Cardiac fibroblast (primary cell): ENCODE results near the gene KIF26A.

ENCODE experiments used
- DNase-seq, 2 donors: peaks; one replicate each; pipeline versions ENCODE4 v3.0.0 to v3.0.0-alpha.2; 2010; ENCODE audit warnings: low read depth in 2 of 2
- H3K4me3 ChIP-seq, 2 donors: replicated peaks in 1 of 2; 1 replicate in 1 of 2; 2 replicates in 1 of 2; pipeline ENCODE4 v1.5.1; 2011; ENCODE audit warnings: low read depth in 2 of 2, low read length in 2 of 2, mild to moderate bottlenecking in 2 of 2, moderate library complexity in 1 of 2
- CTCF ChIP-seq: IDR thresholded peaks from one replicate; pipeline ENCODE4 v1.5.1; 2011; ENCODE audit warnings: low read depth, mild to moderate bottlenecking, low read length, inconsistent platforms

The KIF26A gene

DNA sequence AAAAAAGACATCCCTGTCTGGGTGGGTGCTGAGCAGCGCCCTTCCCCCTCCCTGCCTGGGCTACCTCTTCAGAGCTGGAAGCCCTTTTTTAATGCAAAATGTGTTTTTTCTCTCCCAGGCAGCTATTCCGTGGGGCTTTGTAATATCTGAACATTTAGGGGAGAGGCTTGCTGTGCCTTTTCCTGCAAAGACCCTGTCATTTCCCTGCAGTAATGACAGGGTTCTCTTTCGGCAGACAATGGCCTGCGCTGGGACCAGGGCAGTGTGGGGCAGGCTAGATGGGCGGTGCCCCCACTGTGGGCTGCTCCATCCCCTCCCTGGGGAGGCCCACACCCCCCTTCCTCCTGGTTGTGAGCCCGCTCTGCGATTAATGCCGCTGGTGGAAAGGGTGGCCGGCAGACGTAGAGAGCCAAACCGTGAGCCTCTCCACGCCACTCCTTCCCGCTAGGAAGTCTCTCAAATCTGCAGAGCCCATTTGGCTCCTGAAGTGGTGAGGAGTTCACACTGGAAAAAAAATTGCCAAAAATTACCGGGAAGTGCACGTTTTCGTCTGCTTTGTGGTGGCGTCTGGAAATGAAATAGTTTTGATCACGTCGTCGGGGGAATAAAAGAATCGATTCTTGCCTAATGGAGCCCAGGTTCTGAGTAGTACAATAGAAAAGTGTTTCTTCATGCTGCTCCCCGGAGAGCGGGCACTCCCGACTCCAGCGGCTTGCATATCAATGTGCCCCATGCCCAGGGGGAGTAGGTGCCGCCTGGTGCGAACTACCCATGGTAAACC, 31.5 kb downstream of the KIF26A start:
- no peak for TF ChIP-seq CTCF
- no peak for DNase-seq
- no peak overlapping the region for H3K4me3 ChIP-seq

DNA sequence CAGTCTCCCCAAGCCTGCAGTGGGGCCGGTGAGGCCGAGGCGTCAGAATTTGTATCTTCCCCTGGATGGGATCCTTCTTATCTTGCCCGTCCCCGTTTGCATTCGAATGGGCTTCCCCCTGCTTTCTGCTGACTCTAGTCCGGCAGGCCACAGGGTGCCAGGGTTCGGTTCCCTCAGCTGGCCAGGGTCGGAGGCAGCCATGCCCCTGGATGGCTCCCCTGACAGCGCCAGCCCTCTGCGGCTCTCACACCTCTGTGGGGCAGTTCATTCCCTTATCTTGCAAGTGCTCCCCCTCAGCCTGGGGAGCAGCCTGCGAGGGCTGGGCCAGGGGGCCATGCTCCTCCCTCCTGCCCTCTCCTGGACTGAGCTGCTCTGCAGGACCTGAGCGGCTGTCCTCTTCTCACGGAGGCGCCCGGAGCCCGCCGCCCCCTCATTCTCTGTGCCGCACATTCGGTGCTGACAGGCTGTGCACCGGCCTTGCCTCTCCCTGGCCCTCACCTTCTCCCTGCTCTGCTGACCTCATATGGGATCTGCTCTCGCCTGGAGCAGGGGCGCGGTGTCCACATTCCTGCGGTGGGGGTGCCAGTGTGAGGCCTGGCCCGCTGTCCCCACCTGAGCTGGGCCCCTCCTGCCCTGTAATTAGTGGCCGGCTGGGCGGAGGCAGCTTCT, 32.8 kb downstream of the KIF26A start:
- no peak for TF ChIP-seq CTCF
- DNase-seq: no peak
- H3K4me3 ChIP-seq: no peak overlapping the region

- TF ChIP-seq CTCF: no peak
- DNase-seq: no peak
- no peak overlapping the region for H3K4me3 ChIP-seq
These were observed 33.5 kb downstream of the KIF26A start for GRCh38 chr14:104171895-104172294.

GRCh38 chr14:104172349-104172748, 34.0 kb downstream of the KIF26A start:
- TF ChIP-seq CTCF: no peak

GRCh38 chr14:104172880-104173279, 34.5 kb downstream of the KIF26A start:
- no peak for TF ChIP-seq CTCF
- no peak for DNase-seq
- H3K4me3 ChIP-seq: no peak overlapping the region

More at GRCh38 chr14:104172349-104172748, 34.0 kb downstream of the KIF26A start:
- no peak for DNase-seq
- no peak overlapping the region for H3K4me3 ChIP-seq

DNA sequence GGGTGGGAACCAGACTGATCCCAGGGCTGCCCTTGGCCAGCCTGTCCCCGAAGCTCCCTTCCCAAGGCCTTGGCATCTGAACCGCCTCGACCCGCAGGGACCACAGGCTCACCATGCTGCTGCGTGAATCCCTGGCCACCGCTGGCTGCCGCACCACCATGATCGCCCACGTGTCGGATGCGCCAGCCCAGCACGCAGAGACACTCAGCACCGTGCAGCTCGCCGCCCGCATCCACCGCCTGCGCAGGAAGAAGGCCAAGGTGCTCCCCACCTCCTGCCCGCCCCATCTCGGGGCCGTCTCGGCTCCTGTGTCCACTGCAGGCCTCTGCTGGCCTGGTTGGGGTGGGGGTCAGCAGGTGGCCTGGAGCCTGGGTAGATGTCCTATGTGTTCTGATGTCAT, 35.7 kb downstream of the KIF26A start:
- H3K4me3 ChIP-seq: no peak overlapping the region

More for the DNA sequence above, 35.7 kb downstream of the KIF26A start:
- no peak for DNase-seq
- no peak for TF ChIP-seq CTCF
